ENCODE results near the gene KAT14. TPM values are rescaled to one million over a fixed set of nuclear protein-coding genes. Genes with fewer than 3 reads are reported as not detected.
"Not testable (repeated sequence)": the region's sequence is repeated elsewhere in the genome, so short reads cannot be mapped to it uniquely, and the experiment has no call there.

KAT14 gene
- total and polyA plus RNA-seq, 7 experiments from 2014 or later, result 12.3 to 26.7 (median 18.8) TPM

- no peak overlapping the region for H3K4me3 Mint-ChIP-seq
- DNase-seq (no peak), ATAC-seq (no peak)
- ChIA-PET CTCF (no interaction called here), POLR2A (no interaction called here)
- H3K36me3 ChIP-seq (ENCODE audit: control insufficient read depth in 2 of 3, insufficient read depth in 3 of 3, low read length in 3 of 3), result no peaks in the 10 kb centered on the region
- H3K9me3 Mint-ChIP-seq, result no peaks in the 10 kb centered on the region
- H3K27me3 ChIP-seq (ENCODE audit: control insufficient read depth in 2 of 2, insufficient read depth in 2 of 2, low read length in 2 of 2), result peaks cover 0 to 4% of the 10 kb centered on the region in 2 donors
- H3K27me3 Mint-ChIP-seq, result peaks cover 10 to 36% (median 17%) of the 10 kb centered on the region in 5 donors
- H3K4me1 Mint-ChIP-seq, result no peaks in the 10 kb centered on the region
- no peaks in the 10 kb centered on the region for H3K36me3 Mint-ChIP-seq
- no peak overlapping the region for H3K27ac ChIP-seq (ENCODE audit: low read depth, low read length)
- no peak overlapping the region for H3K4me3 ChIP-seq (ENCODE audit: low read length)
- no peak overlapping the region for H3K27ac Mint-ChIP-seq
- no peaks in the 10 kb centered on the region for H3K4me1 ChIP-seq (ENCODE audit: control insufficient read depth in 2 of 2, insufficient read depth in 2 of 2, low read length in 2 of 2)
- intact Hi-C loops (cut with micrococcal nuclease), result no loop called here
- no peaks in the 10 kb centered on the region for H3K9me3 ChIP-seq (ENCODE audit: control insufficient read depth in 2 of 3, low read length in 3 of 3)
Observed at GRCh38 chr20:18224968-18225568, 87.4 kb downstream of the KAT14 start.

GRCh38 chr20:18225632-18226031 lies 88.0 kb downstream of the KAT14 start:
- Mint-ChIP-seq H3K36me3 (no peaks in the 10 kb centered on the region), H3K4me1 (no peaks in the 10 kb centered on the region), H3K27ac (no peak overlapping the region), H3K4me3 (no peak overlapping the region), H3K9me3 (no peaks in the 10 kb centered on the region), H3K27me3 (peaks cover 10 to 34% (median 17%) of the 10 kb centered on the region in 5 donors)
- no peak overlapping the region for H3K4me3 ChIP-seq (ENCODE audit: low read length)
- peaks cover 0 to 4% of the 10 kb centered on the region in 2 donors for H3K27me3 ChIP-seq (ENCODE audit: control insufficient read depth in 2 of 2, insufficient read depth in 2 of 2, low read length in 2 of 2)
- no peaks in the 10 kb centered on the region for H3K9me3 ChIP-seq (ENCODE audit: control insufficient read depth in 2 of 3, low read length in 3 of 3)
- H3K36me3 ChIP-seq (ENCODE audit: control insufficient read depth in 2 of 3, insufficient read depth in 3 of 3, low read length in 3 of 3), result no peaks in the 10 kb centered on the region
- intact Hi-C loops (cut with micrococcal nuclease), result no loop called here
- ATAC-seq (no peak), DNase-seq (no peak)
- ChIA-PET POLR2A (no interaction called here), CTCF (no interaction called here)
- no peaks in the 10 kb centered on the region for H3K4me1 ChIP-seq (ENCODE audit: control insufficient read depth in 2 of 2, insufficient read depth in 2 of 2, low read length in 2 of 2)
- no peak overlapping the region for H3K27ac ChIP-seq (ENCODE audit: low read depth, low read length)

DNA sequence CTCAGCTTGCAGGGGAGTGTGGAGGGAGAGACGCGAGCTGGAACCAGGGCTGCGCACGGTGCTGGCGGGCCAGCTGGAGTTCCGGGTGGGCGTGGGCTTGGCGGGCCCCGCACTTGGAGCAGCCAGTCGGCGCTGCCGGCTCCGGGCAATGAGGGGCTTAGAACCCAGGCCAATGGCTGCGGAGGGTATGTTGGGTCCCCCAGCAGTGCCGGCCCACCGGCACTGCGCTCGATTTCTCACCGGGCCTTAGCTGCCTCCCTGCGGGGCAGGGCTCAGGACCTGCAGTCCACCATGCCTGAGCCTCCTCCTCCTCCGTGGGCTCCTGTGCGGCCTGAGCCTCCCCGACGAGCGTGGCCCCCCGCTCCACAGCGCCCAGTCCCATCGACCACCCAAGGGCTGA lies 89.1 kb downstream of the KAT14 start:
- H3K9me3 Mint-ChIP-seq; H3K36me3 ChIP-seq (ENCODE audit: control insufficient read depth in 2 of 3, insufficient read depth in 3 of 3, low read length in 3 of 3); H3K27ac ChIP-seq (ENCODE audit: low read depth, low read length); H3K4me1 ChIP-seq (ENCODE audit: control insufficient read depth in 2 of 2, insufficient read depth in 2 of 2, low read length in 2 of 2); H3K4me3 ChIP-seq (ENCODE audit: low read length); H3K36me3 Mint-ChIP-seq; H3K4me3 Mint-ChIP-seq; H3K27me3 ChIP-seq (ENCODE audit: control insufficient read depth in 2 of 2, insufficient read depth in 2 of 2, low read length in 2 of 2); H3K27ac Mint-ChIP-seq; POLR2A ChIA-PET; ATAC-seq; CTCF ChIA-PET; H3K4me1 Mint-ChIP-seq; DNase-seq; intact Hi-C loops (cut with micrococcal nuclease); H3K9me3 ChIP-seq (ENCODE audit: control insufficient read depth in 2 of 3, low read length in 3 of 3): not testable (repeated sequence)
- peaks cover 5 to 34% (median 13%) of the 10 kb centered on the region in 5 donors for H3K27me3 Mint-ChIP-seq

GRCh38 chr20:18233408-18233943 lies 95.8 kb downstream of the KAT14 start:
- no peaks in the 10 kb centered on the region for H3K4me1 Mint-ChIP-seq
- H3K27me3 Mint-ChIP-seq, result peaks cover 4 to 22% (median 12%) of the 10 kb centered on the region in 5 donors
- ChIA-PET CTCF (no interaction called here), POLR2A (no interaction called here)
- Histone ChIP-seq H3K36me3 (ENCODE audit: control insufficient read depth in 2 of 3, insufficient read depth in 3 of 3, low read length in 3 of 3) (no peaks in the 10 kb centered on the region), H3K27me3 (ENCODE audit: control insufficient read depth in 2 of 2, insufficient read depth in 2 of 2, low read length in 2 of 2) (no peaks in the 10 kb centered on the region), H3K4me3 (ENCODE audit: low read length) (no peak overlapping the region), H3K9me3 (ENCODE audit: control insufficient read depth in 2 of 3, low read length in 3 of 3) (no peaks in the 10 kb centered on the region), H3K4me1 (ENCODE audit: control insufficient read depth in 2 of 2, insufficient read depth in 2 of 2, low read length in 2 of 2) (no peaks in the 10 kb centered on the region), H3K27ac (ENCODE audit: low read depth, low read length) (no peak overlapping the region)
- H3K27ac Mint-ChIP-seq, result no peak overlapping the region
- H3K4me3 Mint-ChIP-seq, result no peak overlapping the region
- no peaks in the 10 kb centered on the region for H3K36me3 Mint-ChIP-seq
- ATAC-seq, result no peak
- no peak for DNase-seq
- intact Hi-C loops (cut with micrococcal nuclease), result no loop called here
- peaks cover 0 to 3% (median 0%) of the 10 kb centered on the region in 11 donors for H3K9me3 Mint-ChIP-seq

Other genes starting within 250 kb of the KAT14 start
- 100 to 1,000 TPM in 1 of 5 experiments, 10 to 100 TPM in 4; 41.4 to 148 (median 61.9) TPM for gene SNX5, start 169.1 kb upstream of the KAT14 start, total RNA-seq
- gene SNX5, start 169.1 kb upstream of the KAT14 start, polyA plus RNA-seq, result 10 to 100 TPM; 40.2 to 68.0 TPM
- gene MGME1, start 168.8 kb upstream of the KAT14 start, total RNA-seq, result 10 to 100 TPM in 4 of 5 experiments, 1 to 10 TPM in 1; 4.9 to 41.0 (median 13.1) TPM
- 10 to 100 TPM in 1 of 2 donors, 1 to 10 TPM in 1; 5.4 to 13.3 TPM for gene MGME1, start 168.8 kb upstream of the KAT14 start, polyA plus RNA-seq
- not detected for gene OVOL2, start 79.9 kb upstream of the KAT14 start, total RNA-seq
- gene OVOL2, start 79.9 kb upstream of the KAT14 start, polyA plus RNA-seq, result not detected
- gene PET117, start within 50 bp of the KAT14 start, total RNA-seq, result 10 to 100 TPM in 4 of 5 experiments, 1 to 10 TPM in 1; 9.0 to 20.3 (median 11.7) TPM
- gene PET117, start within 50 bp of the KAT14 start, polyA plus RNA-seq, result 10 to 100 TPM; 36.7 to 44.7 TPM
- 10 to 100 TPM in 2 of 5 experiments, 1 to 10 TPM in 3; 6.5 to 11.5 (median 9.4) TPM for gene ZNF133, start 150.7 kb downstream of the KAT14 start, total RNA-seq
- gene ZNF133, start 150.7 kb downstream of the KAT14 start, polyA plus RNA-seq, result 10 to 100 TPM in 1 of 2 donors, 1 to 10 TPM in 1; 9.2 to 12.6 TPM

All from naive thymus-derived CD4-positive, alpha-beta T cell (primary cell).